ENCODE data around the gene CLSTN1.

The CLSTN1 gene

GRCh38 chr1:9744106-9744799 lies 79.5 kb downstream of the CLSTN1 start:
- Histone ChIP-seq H3K9ac (ENCODE audit: low read length) (no peak overlapping the region), H3K4me1 (ENCODE audit: control insufficient read depth, insufficient read depth, low read length) (no peaks in the 10 kb centered on the region), H3K4me3 (ENCODE audit: low read depth, low read length) (no peak overlapping the region), H3K9me3 (ENCODE audit: control insufficient read depth, insufficient read depth, low read depth, low read length) (no peaks in the 10 kb centered on the region), H3K27ac (ENCODE audit: low read depth, low read length) (no peak overlapping the region), H3K27me3 (ENCODE audit: control insufficient read depth, insufficient read depth, low read length) (no peaks in the 10 kb centered on the region), H3K36me3 (ENCODE audit: control insufficient read depth, insufficient read depth, low read length) (peaks cover 76% of the 10 kb centered on the region)

- no peak overlapping the region for H3K4me3 ChIP-seq (ENCODE audit: low read depth, low read length)
- no peaks in the 10 kb centered on the region for H3K27me3 ChIP-seq (ENCODE audit: control insufficient read depth, insufficient read depth, low read length)
- H3K9me3 ChIP-seq (ENCODE audit: control insufficient read depth, insufficient read depth, low read depth, low read length): no peaks in the 10 kb centered on the region
- no peak overlapping the region for H3K27ac ChIP-seq (ENCODE audit: low read depth, low read length)
- H3K36me3 ChIP-seq (ENCODE audit: control insufficient read depth, insufficient read depth, low read length): peaks cover 94% of the 10 kb centered on the region
- no peaks in the 10 kb centered on the region for H3K4me1 ChIP-seq (ENCODE audit: control insufficient read depth, insufficient read depth, low read length)
- no peak overlapping the region for H3K9ac ChIP-seq (ENCODE audit: low read length)
Observed at GRCh38 chr1:9737671-9738070, 86.1 kb downstream of the CLSTN1 start.

GRCh38 chr1:9737057-9737456 lies 86.7 kb downstream of the CLSTN1 start:
- no peak overlapping the region for H3K4me3 ChIP-seq (ENCODE audit: low read depth, low read length)
- no peaks in the 10 kb centered on the region for H3K9me3 ChIP-seq (ENCODE audit: control insufficient read depth, insufficient read depth, low read depth, low read length)
- H3K4me1 ChIP-seq (ENCODE audit: control insufficient read depth, insufficient read depth, low read length): no peaks in the 10 kb centered on the region
- no peaks in the 10 kb centered on the region for H3K27me3 ChIP-seq (ENCODE audit: control insufficient read depth, insufficient read depth, low read length)
- H3K9ac ChIP-seq (ENCODE audit: low read length): no peak overlapping the region
- no peak overlapping the region for H3K27ac ChIP-seq (ENCODE audit: low read depth, low read length)
- peaks cover 94% of the 10 kb centered on the region for H3K36me3 ChIP-seq (ENCODE audit: control insufficient read depth, insufficient read depth, low read length)

GRCh38 chr1:9736241-9736640 lies 87.5 kb downstream of the CLSTN1 start:
- H3K9me3 ChIP-seq (ENCODE audit: control insufficient read depth, insufficient read depth, low read depth, low read length): no peaks in the 10 kb centered on the region
- H3K27me3 ChIP-seq (ENCODE audit: control insufficient read depth, insufficient read depth, low read length): no peaks in the 10 kb centered on the region
- no peak overlapping the region for H3K4me3 ChIP-seq (ENCODE audit: low read depth, low read length)
- H3K27ac ChIP-seq (ENCODE audit: low read depth, low read length): no peak overlapping the region
- no peaks in the 10 kb centered on the region for H3K4me1 ChIP-seq (ENCODE audit: control insufficient read depth, insufficient read depth, low read length)
- peaks cover 96% of the 10 kb centered on the region for H3K36me3 ChIP-seq (ENCODE audit: control insufficient read depth, insufficient read depth, low read length)
- H3K9ac ChIP-seq (ENCODE audit: low read length): no peak overlapping the region

GRCh38 chr1:9735800-9736199 lies 88.0 kb downstream of the CLSTN1 start:
- Histone ChIP-seq H3K27ac (ENCODE audit: low read depth, low read length) (no peak overlapping the region), H3K9me3 (ENCODE audit: control insufficient read depth, insufficient read depth, low read depth, low read length) (no peaks in the 10 kb centered on the region), H3K36me3 (ENCODE audit: control insufficient read depth, insufficient read depth, low read length) (peaks cover 96% of the 10 kb centered on the region), H3K27me3 (ENCODE audit: control insufficient read depth, insufficient read depth, low read length) (no peaks in the 10 kb centered on the region), H3K4me3 (ENCODE audit: low read depth, low read length) (no peak overlapping the region), H3K9ac (ENCODE audit: low read length) (no peak overlapping the region), H3K4me1 (ENCODE audit: control insufficient read depth, insufficient read depth, low read length) (no peaks in the 10 kb centered on the region)

- Histone ChIP-seq H3K27ac (ENCODE audit: low read depth, low read length) (no peak overlapping the region), H3K27me3 (ENCODE audit: control insufficient read depth, insufficient read depth, low read length) (no peaks in the 10 kb centered on the region), H3K36me3 (ENCODE audit: control insufficient read depth, insufficient read depth, low read length) (peaks cover 96% of the 10 kb centered on the region), H3K9ac (ENCODE audit: low read length) (no peak overlapping the region), H3K4me1 (ENCODE audit: control insufficient read depth, insufficient read depth, low read length) (no peaks in the 10 kb centered on the region), H3K9me3 (ENCODE audit: control insufficient read depth, insufficient read depth, low read depth, low read length) (no peaks in the 10 kb centered on the region), H3K4me3 (ENCODE audit: low read depth, low read length) (no peak overlapping the region)
Observed at GRCh38 chr1:9733160-9733789, 90.5 kb downstream of the CLSTN1 start.

GRCh38 chr1:9732123-9732971 lies 91.4 kb downstream of the CLSTN1 start:
- no peaks in the 10 kb centered on the region for H3K9me3 ChIP-seq (ENCODE audit: control insufficient read depth, insufficient read depth, low read depth, low read length)
- H3K27ac ChIP-seq (ENCODE audit: low read depth, low read length): no peak overlapping the region
- H3K36me3 ChIP-seq (ENCODE audit: control insufficient read depth, insufficient read depth, low read length): peaks cover 94% of the 10 kb centered on the region
- no peaks in the 10 kb centered on the region for H3K4me1 ChIP-seq (ENCODE audit: control insufficient read depth, insufficient read depth, low read length)
- no peak overlapping the region for H3K4me3 ChIP-seq (ENCODE audit: low read depth, low read length)
- no peaks in the 10 kb centered on the region for H3K27me3 ChIP-seq (ENCODE audit: control insufficient read depth, insufficient read depth, low read length)
- H3K9ac ChIP-seq (ENCODE audit: low read length): no peak overlapping the region

- Histone ChIP-seq H3K9me3 (ENCODE audit: control insufficient read depth, insufficient read depth, low read depth, low read length) (no peaks in the 10 kb centered on the region), H3K9ac (ENCODE audit: low read length) (no peak overlapping the region), H3K4me3 (ENCODE audit: low read depth, low read length) (no peak overlapping the region), H3K4me1 (ENCODE audit: control insufficient read depth, insufficient read depth, low read length) (no peaks in the 10 kb centered on the region), H3K36me3 (ENCODE audit: control insufficient read depth, insufficient read depth, low read length) (peaks cover 94% of the 10 kb centered on the region), H3K27me3 (ENCODE audit: control insufficient read depth, insufficient read depth, low read length) (no peaks in the 10 kb centered on the region), H3K27ac (ENCODE audit: low read depth, low read length) (no peak overlapping the region)
Observed at GRCh38 chr1:9731561-9731960, 92.2 kb downstream of the CLSTN1 start.

- Histone ChIP-seq H3K27ac (ENCODE audit: low read depth, low read length) (no peak overlapping the region), H3K4me3 (ENCODE audit: low read depth, low read length) (no peak overlapping the region), H3K27me3 (ENCODE audit: control insufficient read depth, insufficient read depth, low read length) (no peaks in the 10 kb centered on the region), H3K4me1 (ENCODE audit: control insufficient read depth, insufficient read depth, low read length) (no peaks in the 10 kb centered on the region), H3K36me3 (ENCODE audit: control insufficient read depth, insufficient read depth, low read length) (peaks cover 91% of the 10 kb centered on the region), H3K9ac (ENCODE audit: low read length) (no peak overlapping the region), H3K9me3 (ENCODE audit: control insufficient read depth, insufficient read depth, low read depth, low read length) (no peaks in the 10 kb centered on the region)
Observed at GRCh38 chr1:9731051-9731537, 92.7 kb downstream of the CLSTN1 start.

- H3K27ac ChIP-seq (ENCODE audit: low read depth, low read length): no peak overlapping the region
- no peaks in the 10 kb centered on the region for H3K9me3 ChIP-seq (ENCODE audit: control insufficient read depth, insufficient read depth, low read depth, low read length)
- no peak overlapping the region for H3K4me3 ChIP-seq (ENCODE audit: low read depth, low read length)
- no peaks in the 10 kb centered on the region for H3K27me3 ChIP-seq (ENCODE audit: control insufficient read depth, insufficient read depth, low read length)
- H3K4me1 ChIP-seq (ENCODE audit: control insufficient read depth, insufficient read depth, low read length): no peaks in the 10 kb centered on the region
- H3K9ac ChIP-seq (ENCODE audit: low read length): no peak overlapping the region
- peaks cover 83% of the 10 kb centered on the region for H3K36me3 ChIP-seq (ENCODE audit: control insufficient read depth, insufficient read depth, low read length)
Observed at GRCh38 chr1:9730096-9730901, 93.5 kb downstream of the CLSTN1 start.

All from HUES6 (cell line).